GM12878 (cell line): ENCODE data around the gene SLC39A5. TPM values are rescaled to one million over a fixed set of nuclear protein-coding genes. Genes with fewer than 3 reads are reported as not detected.

ENCODE experiments used
- ATAC-seq: fragments of 200-7000 bp; cut with Tn5 transposase; 3 replicates; pipeline ENCODE4 v1.9.1; 2020; ENCODE audit warnings: mild to moderate bottlenecking, moderate library complexity
- BruUV-seq: library from RNA; stranded (reverse); fragments of 400-500 nt; replicated peaks from 2 replicates; lab custom pipeline; 2021; lab: Mats Ljungman, UMichigan
- CTCF ChIA-PET: fragments of 300-600 bp; sonication (Branson Sonifier 250); formaldehyde crosslinking; extraction: SDS; loops from one replicate; lab custom pipeline; 2021; ENCODE audit warnings: inconsistent platforms; lab: Yijun Ruan, JAX
- POLR2A ChIA-PET: fragments of 350-600 bp; formaldehyde crosslinking; extraction: SDS; loops from one replicate; lab custom pipeline; 2021; ENCODE audit warnings: inconsistent platforms; lab: Charles Lee
- RAD21 ChIA-PET: fragments of 300-600 bp; sonication (Branson Sonifier 250); formaldehyde crosslinking; loops from one replicate; lab custom pipeline; 2023; ENCODE audit warnings: antibody characterized with exemption; ENCODE audit not compliant: unreplicated experiment; lab: Charles Lee
- SMC1A ChIA-PET: fragments of 300-600 bp; sonication (Branson Sonifier 250); formaldehyde crosslinking; loops from one replicate; lab custom pipeline; 2023; ENCODE audit not compliant: unreplicated experiment, uncharacterized antibody; lab: Charles Lee
- DNase-seq: peaks from one replicate; pipeline ENCODE4 v3.0.0-alpha.2; 2011; ENCODE audit warnings: low read depth, low spot score
- FAIRE-seq: peaks from 3 replicates; lab custom pipeline; 2011; peaks lifted over from hg19 to GRCh38; lab: Jason Lieb, UNC
- H2AFZ ChIP-seq: 2 replicates; pipeline ENCODE4 v1.6.0; 2011; ENCODE audit warnings: low read depth, low read length, control low read depth; ENCODE audit not compliant: control insufficient read depth
- H3K27ac ChIP-seq: 2 replicates; pipeline ENCODE4 v1.5.1; 2011; ENCODE audit warnings: control low read depth; ENCODE audit not compliant: control insufficient read depth, insufficient read depth
- H3K27me3 ChIP-seq, 2 experiments: replicated peaks in 1 of 2; 2 replicates each; pipeline versions ENCODE4 v1.6.0 to v1.6.1; 2011; ENCODE audit warnings: low read length in 1 of 2; ENCODE audit not compliant: control insufficient read depth in 2 of 2, insufficient read depth in 2 of 2
- H3K36me3 ChIP-seq, 2 experiments: 2 replicates each; pipeline ENCODE4 v1.5.1; 2011; ENCODE audit warnings: low read length in 1 of 2; ENCODE audit not compliant: control insufficient read depth in 2 of 2, insufficient read depth in 2 of 2
- H3K4me1 ChIP-seq: 2 replicates; pipeline ENCODE4 v1.6.1; 2011; ENCODE audit warnings: mild to moderate bottlenecking, low read length, moderate library complexity, mixed read lengths; ENCODE audit not compliant: control insufficient read depth, insufficient read depth
- H3K4me2 ChIP-seq: 2 replicates; pipeline ENCODE4 v1.6.0; 2011; ENCODE audit warnings: control low read depth; ENCODE audit not compliant: control insufficient read depth, insufficient read depth
- H3K4me3 ChIP-seq: fragments of 200-600 bp; sonication (generic); 2 replicates; pipeline ENCODE4 v1.5.1; 2016
- H3K79me2 ChIP-seq: 2 replicates; pipeline ENCODE4 v1.6.0; 2011; ENCODE audit warnings: low read length; ENCODE audit not compliant: control insufficient read depth, insufficient read depth
- H3K9ac ChIP-seq: 2 replicates; pipeline ENCODE4 v1.8.0; 2011; ENCODE audit warnings: low read length, control low read depth, mixed read lengths; ENCODE audit not compliant: control insufficient read depth, insufficient read depth
- H3K9me3 ChIP-seq: replicated peaks from 3 replicates; pipeline ENCODE4 v1.5.1; 2011; ENCODE audit warnings: mild to moderate bottlenecking, low read length; ENCODE audit not compliant: control insufficient read depth, insufficient read depth
- H4K20me1 ChIP-seq: 2 replicates; pipeline ENCODE4 v1.6.0; 2011; ENCODE audit not compliant: control insufficient read depth, insufficient read depth
- CEBPB ChIP-seq, 2 experiments: fragments of 150-350 bp in 1 of 2; IDR thresholded peaks; 2 replicates each; pipeline ENCODE4 v1.6.1; 2012 to 2014; ENCODE audit warnings: low read depth in 2 of 2, low read length in 2 of 2, borderline replicate concordance in 1 of 2, inconsistent platforms in 1 of 2
- CEBPZ ChIP-seq: fragments of 150-350 bp; IDR thresholded peaks from 2 replicates; pipeline ENCODE4 v1.6.1; 2016; ENCODE audit warnings: low read depth, low read length
- DPF2 ChIP-seq: fragments of 450-650 bp; IDR thresholded peaks from 2 replicates; pipeline ENCODE4 v1.6.1; 2017; ENCODE audit warnings: mild to moderate bottlenecking
- EP300 ChIP-seq, 2 experiments: fragments of 150-350 bp in 1 of 2; IDR thresholded peaks; 2 replicates each; pipeline ENCODE4 v1.6.1; 2011 to 2012; ENCODE audit warnings: low read depth in 2 of 2, low read length in 2 of 2, borderline replicate concordance in 1 of 2, improper control_type of control experiment in 1 of 2, inconsistent platforms in 1 of 2; ENCODE audit not compliant: control insufficient read depth in 1 of 2
- HDGF ChIP-seq: fragments of 450-650 bp; IDR thresholded peaks from 2 replicates; pipeline ENCODE4 v1.6.1; 2016; ENCODE audit warnings: antibody characterized with exemption
- JUNB ChIP-seq: IDR thresholded peaks from 2 replicates; pipeline ENCODE4 v1.6.1; 2016; ENCODE audit warnings: antibody characterized with exemption, mild to moderate bottlenecking
- PAX5 ChIP-seq: IDR thresholded peaks from 2 replicates; pipeline ENCODE4 v1.6.1; 2011; ENCODE audit warnings: low read depth, low read length, borderline replicate concordance
- RCOR1 ChIP-seq: conservative IDR thresholded peaks from 2 replicates; pipeline ENCODE4 v1.6.1; 2012; ENCODE audit warnings: low read depth, low read length, improper control_type of control experiment
- SMARCA5 ChIP-seq: fragments of 450-650 bp; IDR thresholded peaks from 2 replicates; pipeline ENCODE4 v1.6.1; 2017; ENCODE audit warnings: mild to moderate bottlenecking
- SMC3 ChIP-seq: IDR thresholded peaks from 2 replicates; pipeline ENCODE4 v1.6.1; 2011; ENCODE audit warnings: low read length, improper control_type of control experiment, borderline replicate concordance
- STAT1 ChIP-seq: fragments of 450-650 bp; conservative IDR thresholded peaks from 2 replicates; pipeline ENCODE4 v1.6.1; 2014; ENCODE audit warnings: antibody characterized with exemption, mild to moderate bottlenecking
- TCF3 ChIP-seq: IDR thresholded peaks from 2 replicates; pipeline ENCODE4 v1.6.1; 2012; ENCODE audit warnings: low read depth, mild to moderate bottlenecking, low read length, borderline replicate concordance; ENCODE audit not compliant: insufficient read depth
- ZBTB11 ChIP-seq: fragments of 450-650 bp; formaldehyde crosslinking; IDR thresholded peaks from 2 replicates; pipeline ENCODE4 v1.5.0; 2022; ENCODE audit warnings: mild to moderate bottlenecking, missing genetic modification characterization
- ZNF687 ChIP-seq: fragments of 450-650 bp; IDR thresholded peaks from 2 replicates; pipeline ENCODE4 v1.6.1; 2017; ENCODE audit warnings: mild to moderate bottlenecking, moderate library complexity
- WGBS: methylation state at CpG from one replicate; pipeline ENCODE4 v1.1.6; 2016; ENCODE audit warnings: low lambda C conversion rate; ENCODE audit not compliant: insufficient replicate concordance, insufficient coverage; ENCODE audit errors: missing lambda C conversion rate; 5-methylcytosine and 5-hydroxymethylcytosine counted together
- in situ Hi-C: fragments of 300-500 bp; cut with MboI; formaldehyde crosslinking; loops from 9 replicates; pipeline ENCODE4 v1.14.3; 2018; ENCODE audit warnings: mixed read lengths
- intact Hi-C: fragments of 100-400 bp; cut with micrococcal nuclease; formaldehyde crosslinking; loops from one replicate; pipeline ENCODE4 v1.14.2; 2022; ENCODE audit not compliant: unreplicated experiment
- polyA plus RNA-seq, 11 experiments: library from polyadenylated mRNA; depleted of rRNA in 4 of 11; unstranded in 6 of 11; stranded (reverse) in 5 of 11; fragments of >200 nt; fragmentation: Nextera tagmentation in 4 of 11; fragmentation: Illumina TruSeq in 1 of 11; extraction: Ambion mirVana in 4 of 11; extraction: Trizol in 1 of 11; gene quantifications; 1 replicate in 1 of 11; 2 replicates in 10 of 11; pipeline versions ENCODE4 v1.2.1 to v1.2.3, GENCODE V29; 2011 to 2016; ENCODE audit warnings: inconsistent platforms in 2 of 11, missing spikeins in 2 of 11, low read depth in 1 of 11
- total RNA-seq, 4 experiments: library from RNA; depleted of rRNA in 3 of 4; stranded (reverse); fragments of >200 nt in 3 of 4; fragmentation: Illumina TruSeq in 1 of 4; extraction: Trizol in 1 of 4; gene quantifications; 2 replicates each; pipeline versions ENCODE4 v1.2.1 to v1.2.3, GENCODE V29; 2013 to 2021

SLC39A5 gene
- total and polyA plus RNA-seq, 10 of the 15 experiments (the other 5 are each of a cell fraction or from before 2014, with no cell fraction given) = 0.15 to 0.56 (median 0.15) TPM; not detected in 7

- Histone ChIP-seq H4K20me1 (no peaks in the 10 kb centered on the region), H3K27ac (no peak overlapping the region), H2AFZ (no peak overlapping the region), H3K9me3 (no peaks in the 10 kb centered on the region), H3K36me3 (peaks cover 0 to 2% of the 10 kb centered on the region in 2 experiments; a peak in 1 of 4 replicates), H3K27me3 (no peaks in the 10 kb centered on the region), H3K9ac (no peak overlapping the region), H3K4me2 (no peak overlapping the region), H3K4me3 (no peak overlapping the region), H3K79me2 (peaks cover 10% of the 10 kb centered on the region), H3K4me1 (no peaks in the 10 kb centered on the region)
- SMC1A ChIA-PET = no interaction called here
- TSS peak; percentile 82 for BruUV-seq
- DNase-seq = no peak
- ATAC-seq = no peak
- POLR2A ChIA-PET = no interaction called here
- RAD21 ChIA-PET = no interaction called here
- intact Hi-C loops = no loop called here
- CTCF ChIA-PET = no interaction called here
- 75% methylated on average over 7 of the region's 7 CpGs for WGBS
- no peak for FAIRE-seq
- in situ Hi-C loops = no loop called here
- TF ChIP-seq SMC3 (no peak), HDGF (no peak), JUNB (no peak), CEBPB (IDR thresholded peaks at IDR 0.05; ENCODE audit: borderline replicate concordance in 1 of 2, low read depth in 2 of 2, low read length in 2 of 2) (no peak), TCF3 (no peak), DPF2 (no peak), PAX5 (no peak), STAT1 (no peak), SMARCA5 (no peak), CEBPZ (no peak), ZNF687 (no peak), ZBTB11 (no peak), EP300 (IDR thresholded peaks at IDR 0.05; ENCODE audit: borderline replicate concordance in 1 of 2, control insufficient read depth in 1 of 2, low read depth in 2 of 2, low read length in 2 of 2) (no peak), RCOR1 (no peak)
Measured at GRCh38 chr12:56229082-56229481, 769 bp upstream of the SLC39A5 start.
